Stomach (tissue), 9 donors: Measurements from ENCODE around the gene LYPD3. TPM values are rescaled to one million over a fixed set of nuclear protein-coding genes. Genes with fewer than 3 reads are reported as not detected.

Experiments
- DNase-seq, 2 donors: peaks; one replicate each; pipeline versions ENCODE4 v3.0.0 to v3.0.0-alpha.2; 2013 to 2019
- H3K27ac ChIP-seq, 5 donors: fragments of 200-600 bp in 4 of 5; sonication (generic) in 4 of 5; one replicate each; pipeline ENCODE4 v1.5.1; 2013 to 2019; ENCODE audit warnings: mild to moderate bottlenecking in 1 of 5, moderate library complexity in 1 of 5
- H3K27me3 ChIP-seq, 3 donors: fragments of 200-600 bp; sonication (generic); one replicate each; pipeline ENCODE4 v1.5.1; 2017 to 2019; ENCODE audit warnings: mixed run types in 1 of 3
- H3K36me3 ChIP-seq, 4 donors: fragments of 200-600 bp; sonication (generic); 1 replicate in 3 of 4; 2 replicates in 1 of 4; pipeline ENCODE4 v1.5.1; 2016 to 2019
- H3K4me1 ChIP-seq, 4 donors: fragments of 200-600 bp; sonication (generic); one replicate each; pipeline ENCODE4 v1.5.1; 2016 to 2019
- H3K4me3 ChIP-seq, 4 donors: fragments of 200-600 bp; sonication (generic) in 3 of 4; one replicate each; pipeline ENCODE4 v1.5.1; 2016 to 2019; ENCODE audit warnings: mild to moderate bottlenecking in 1 of 4
- H3K9me3 ChIP-seq, 4 donors: fragments of 200-600 bp; sonication (generic); one replicate each; pipeline ENCODE4 v1.5.1; 2016 to 2019
- CTCF ChIP-seq, 7 experiments: fragments of 450-650 bp in 4 of 7; fragments of 200-600 bp in 3 of 7; sonication (generic) in 3 of 7; IDR thresholded peaks; one replicate each; pipeline ENCODE4 v1.5.1; 2016 to 2019; ENCODE audit warnings: antibody characterized with exemption in 7 of 7, control low read depth in 2 of 7, mild to moderate bottlenecking in 1 of 7
- EP300 ChIP-seq: sonication (generic); formaldehyde crosslinking; IDR thresholded peaks from one replicate; pipeline ENCODE4 v1.6.1; 2017; ENCODE audit warnings: antibody characterized with exemption
- POLR2A ChIP-seq, 4 donors: fragments of 450-650 bp; IDR thresholded peaks; one replicate each; pipeline ENCODE4 v1.6.1; 2016; ENCODE audit warnings: antibody characterized with exemption in 4 of 4, control low read depth in 2 of 4, mild to moderate bottlenecking in 1 of 4, moderate library complexity in 1 of 4
- POLR2AphosphoS5 ChIP-seq, 3 donors: sonication (generic); formaldehyde crosslinking; IDR thresholded peaks; one replicate each; pipeline ENCODE4 v1.6.1; 2016; ENCODE audit warnings: antibody characterized with exemption in 3 of 3
- WGBS, 5 donors: extraction: QIAGEN DNeasy Blood & Tissue Kit in 3 of 5; methylation state at CpG; one replicate each; pipeline versions ENCODE4 v1.1.5 to v1.1.7; 2013 to 2018; 5-methylcytosine and 5-hydroxymethylcytosine counted together
- intact Hi-C: fragments of 100-400 bp; cut with DNase I; formaldehyde crosslinking; loops from one replicate; pipeline ENCODE4 v1.15.1; 2023; ENCODE audit warnings: low total_unique reads
- polyA plus RNA-seq, 3 donors: library from polyadenylated mRNA; stranded (reverse); fragments of 200-250 nt; gene quantifications; one replicate each; pipeline ENCODE4 v1.2.3, GENCODE V29; 2013
- total RNA-seq, 5 donors: library from RNA; depleted of rRNA; stranded (reverse); fragments of >200 nt; gene quantifications; one replicate each; pipeline versions ENCODE4 v1.1.0 to v1.2.3, GENCODE V29; 2014 to 2016
- donor health status: healthy with polysubstance abuse.
- donor health status: Bipolar disorder and iron deficiency.
- donor health status: healthy.

Gene LYPD3
- total and polyA plus RNA-seq, 8 donors = 0.29 to 72.4 (median 0.66) TPM; not detected in 2

- H3K27me3 ChIP-seq = no peaks in the 10 kb centered on the region
- DNase-seq = no peak
- H3K4me3 ChIP-seq = no peak overlapping the region
- no peak overlapping the region for H3K27ac ChIP-seq
- TF ChIP-seq POLR2A (IDR thresholded peaks at IDR 0.05) (no peak), EP300 (no peak), POLR2AphosphoS5 (IDR thresholded peaks at IDR 0.05) (no peak), CTCF (IDR thresholded peaks at IDR 0.05) (no peak)
- H3K4me1 ChIP-seq = peaks cover 7 to 16% (median 11%) of the 10 kb centered on the region in 4 donors
- H3K36me3 ChIP-seq = no peaks in the 10 kb centered on the region
- intact Hi-C loops = no loop called here
- H3K9me3 ChIP-seq = no peaks in the 10 kb centered on the region
- 46 to 74% (median 71%) methylated on average over 3 of the region's 3 CpGs for WGBS, 5 donors
Measured at GRCh38 chr19:43441716-43442115, 23.7 kb downstream of the LYPD3 start.

GRCh38 chr19:43439709-43440063, 25.7 kb downstream of the LYPD3 start:
- Histone ChIP-seq H3K36me3 (no peaks in the 10 kb centered on the region), H3K4me1 (peaks cover 7 to 16% (median 11%) of the 10 kb centered on the region in 4 donors), H3K4me3 (no peak overlapping the region), H3K27ac (no peak overlapping the region), H3K9me3 (no peaks in the 10 kb centered on the region), H3K27me3 (no peaks in the 10 kb centered on the region)
- TF ChIP-seq POLR2AphosphoS5 (IDR thresholded peaks at IDR 0.05) (no peak), EP300 (no peak), POLR2A (IDR thresholded peaks at IDR 0.05) (no peak), CTCF (IDR thresholded peaks at IDR 0.05) (no peak)
- DNase-seq = no peak
- intact Hi-C loops = no loop called here

DNA sequence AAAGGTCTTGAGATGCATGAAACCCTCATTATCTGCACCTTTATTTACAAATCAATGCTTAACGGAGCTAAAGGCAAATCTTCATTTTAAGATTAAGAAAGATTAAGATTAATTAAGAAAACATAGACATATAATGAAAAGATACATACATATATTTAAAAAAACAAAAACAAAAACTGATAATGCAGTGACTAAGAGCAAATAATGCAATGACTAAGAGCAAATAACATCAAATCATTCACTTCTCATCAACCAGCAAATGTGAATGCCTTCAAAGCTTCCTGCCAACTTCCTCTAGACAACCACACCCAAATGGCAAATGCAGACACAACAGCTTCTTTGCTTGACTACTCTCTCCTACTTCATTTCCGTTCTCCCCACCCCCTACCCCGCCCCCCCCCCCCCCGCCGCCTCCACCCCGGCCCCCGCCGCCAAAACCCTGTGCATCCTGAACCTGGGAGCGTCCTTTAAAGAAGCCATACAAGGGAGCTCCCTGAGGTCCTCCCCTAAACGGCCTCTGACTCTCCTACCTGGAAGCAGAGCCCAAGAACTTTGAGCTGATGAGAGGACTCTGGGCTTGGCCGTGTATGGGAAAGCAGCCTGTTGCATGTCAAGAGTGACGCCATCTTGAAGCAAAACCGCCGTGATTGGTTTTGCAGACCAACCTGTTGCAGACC, 26.2 kb downstream of the LYPD3 start:
- DNase-seq = peak in 1 of 2 donors; percentile 74
- no peaks in the 10 kb centered on the region for H3K9me3 ChIP-seq
- H3K4me1 ChIP-seq = peaks cover 7 to 16% (median 11%) of the 10 kb centered on the region in 4 donors
- intact Hi-C loops = no loop called here
- no peaks in the 10 kb centered on the region for H3K27me3 ChIP-seq
- peak overlapping the region in 2 of 5 donors; percentile 18 to 22 for H3K27ac ChIP-seq
- 29 to 50% (median 35%) methylated on average over 12 to 14 of the region's 14 CpGs for WGBS, 5 donors
- no peak overlapping the region for H3K4me3 ChIP-seq
- no peaks in the 10 kb centered on the region for H3K36me3 ChIP-seq
- no peak for TF ChIP-seq CTCF (IDR thresholded peaks at IDR 0.05)
- no peak for TF ChIP-seq POLR2AphosphoS5 (IDR thresholded peaks at IDR 0.05)

DNA sequence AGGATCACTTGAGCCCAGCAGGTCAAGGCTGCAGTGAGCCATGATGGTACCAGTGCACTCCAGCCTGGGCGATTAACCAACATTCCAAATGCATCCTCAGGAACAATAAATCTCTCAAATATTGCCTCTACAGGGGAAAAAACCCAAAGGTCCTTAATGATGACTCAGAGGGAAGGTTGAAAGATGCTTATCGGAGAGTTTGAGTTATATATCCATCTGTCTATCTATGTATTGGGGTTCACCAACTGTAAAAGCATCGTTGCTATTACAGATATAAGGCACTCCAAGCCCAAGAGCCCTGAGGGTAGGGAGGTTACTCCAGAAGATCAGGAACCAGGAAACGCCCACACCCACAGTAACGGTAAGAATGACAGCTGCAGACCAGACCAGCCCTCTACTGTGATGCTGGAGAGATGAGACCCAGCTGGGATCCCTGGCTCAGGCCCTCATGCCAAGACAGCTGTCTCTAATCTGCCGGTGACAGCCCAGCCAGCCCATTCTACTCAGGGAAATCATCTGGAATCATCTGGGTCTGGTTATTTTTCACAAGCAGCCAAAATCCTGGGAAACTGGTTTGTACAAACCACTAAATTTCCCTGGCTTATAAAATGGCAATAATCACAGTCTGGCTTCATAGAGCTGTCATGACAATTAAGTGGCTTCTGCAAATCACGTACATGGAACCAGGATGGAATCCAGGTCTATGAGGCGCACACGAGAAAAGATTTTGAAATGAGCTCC, 26.9 kb downstream of the LYPD3 start:
- no peaks in the 10 kb centered on the region for H3K9me3 ChIP-seq
- intact Hi-C loops = no loop called here
- H3K27me3 ChIP-seq = no peaks in the 10 kb centered on the region
- TF ChIP-seq POLR2AphosphoS5 (IDR thresholded peaks at IDR 0.05) = peak in 1 of 3 donors; percentile 27
- no peak for TF ChIP-seq EP300
- TF ChIP-seq CTCF (IDR thresholded peaks at IDR 0.05) = no peak
- no peak for TF ChIP-seq POLR2A (IDR thresholded peaks at IDR 0.05)
- 47 to 55% (median 53%) methylated on average over 9 of the region's 9 CpGs for WGBS, 5 donors
- peak overlapping the region in 2 of 5 donors; percentile 18 to 22 for H3K27ac ChIP-seq
- H3K36me3 ChIP-seq = no peaks in the 10 kb centered on the region
- H3K4me3 ChIP-seq = no peak overlapping the region
- peak; percentile 28 to 80 for DNase-seq
- H3K4me1 ChIP-seq = peaks cover 7 to 16% (median 11%) of the 10 kb centered on the region in 4 donors
